HG03175 (cell line): Measurements from ENCODE around the gene TMEM178B.
"Not testable (repeated sequence)": the region's sequence is repeated elsewhere in the genome, so short reads cannot be mapped to it uniquely, and the experiment has no call there.

ENCODE experiments used
- ATAC-seq: cut with Tn5 transposase; IDR thresholded peaks from one replicate; pipeline ENCODE4 v1.9.1; 2021; ENCODE audit warnings: mild to moderate bottlenecking, moderate library complexity; ENCODE audit not compliant: unreplicated experiment

TMEM178B gene

GRCh38 chr7:141073641-141074161, at the start of gene TMEM178B:
TMEM178B (plus strand) TSS chr7:141074064.
- ATAC-seq: no peak

GRCh38 chr7:141024668-141025067, 49.2 kb upstream of the TMEM178B start:
- no peak for ATAC-seq

- no peak for ATAC-seq
Observed at GRCh38 chr7:141027043-141027442, 46.8 kb upstream of the TMEM178B start.

GRCh38 chr7:141028767-141029166, 45.1 kb upstream of the TMEM178B start:
- ATAC-seq: no peak

- not testable (repeated sequence) for ATAC-seq
Observed at GRCh38 chr7:141032539-141033323, 41.1 kb upstream of the TMEM178B start.

GRCh38 chr7:141038100-141038499, 35.8 kb upstream of the TMEM178B start:
- ATAC-seq: not testable (repeated sequence)

GRCh38 chr7:141039376-141039775, 34.5 kb upstream of the TMEM178B start:
- no peak for ATAC-seq

GRCh38 chr7:141042222-141043193, 31.4 kb upstream of the TMEM178B start:
- ATAC-seq: no peak

- no peak for ATAC-seq
Observed at GRCh38 chr7:141043616-141044015, 30.2 kb upstream of the TMEM178B start.

GRCh38 chr7:141045126-141045841, 28.6 kb upstream of the TMEM178B start:
- no peak for ATAC-seq

GRCh38 chr7:141045842-141046620, 27.8 kb upstream of the TMEM178B start:
- ATAC-seq: no peak

- ATAC-seq: no peak
Observed at GRCh38 chr7:141053626-141054025, 20.2 kb upstream of the TMEM178B start.

- no peak for ATAC-seq
Observed at GRCh38 chr7:141055146-141055545, 18.7 kb upstream of the TMEM178B start.

GRCh38 chr7:141057788-141058187, 16.1 kb upstream of the TMEM178B start:
- ATAC-seq: no peak

GRCh38 chr7:141067856-141068255, 6.0 kb upstream of the TMEM178B start:
- not testable (repeated sequence) for ATAC-seq

GRCh38 chr7:141071260-141071854, 2.5 kb upstream of the TMEM178B start:
- ATAC-seq: no peak

GRCh38 chr7:141071855-141072547, 1.9 kb upstream of the TMEM178B start:
- no peak for ATAC-seq

- no peak for ATAC-seq
Observed at GRCh38 chr7:141072548-141073172, 1.2 kb upstream of the TMEM178B start.
